HepG2 (cell line): ENCODE data around the gene KIFC1. TPM values are rescaled to one million over a fixed set of nuclear protein-coding genes. Genes with fewer than 3 reads are reported as not detected.
A peak's percentile ranks its signal among the peaks of the same experiment; 100 is the strongest.

Source experiments
- ATM ChIP-seq: fragments of 450-650 bp; IDR thresholded peaks from 2 replicates; pipeline ENCODE4 v1.7.1; 2017; ENCODE audit warnings: mild to moderate bottlenecking, borderline replicate concordance
- BCLAF1 ChIP-seq: fragments of 450-650 bp; IDR thresholded peaks from 2 replicates; pipeline ENCODE4 v1.6.1; 2017; ENCODE audit warnings: mild to moderate bottlenecking
- CBX1 ChIP-seq: IDR thresholded peaks from one replicate; pipeline ENCODE4 v1.6.1; 2016; ENCODE audit warnings: antibody characterized with exemption, low read depth
- E2F5 ChIP-seq: sonication (generic); formaldehyde crosslinking; conservative IDR thresholded peaks from 2 replicates; pipeline ENCODE4 v1.4.0; 2020; ENCODE audit warnings: missing genetic modification reagents
- GABPA ChIP-seq, 2 experiments: IDR thresholded peaks; 2 replicates each; pipeline ENCODE4 v1.6.1; 2011 to 2016; ENCODE audit warnings: low read depth in 2 of 2, low read length in 1 of 2, missing biosample characterization in 1 of 2, missing genetic modification characterization in 1 of 2
- JDP2 ChIP-seq: sonication (generic); formaldehyde crosslinking; IDR thresholded peaks from 2 replicates; pipeline ENCODE4 v1.8.1; 2022; ENCODE audit warnings: missing genetic modification reagents, borderline replicate concordance
- KLF11 ChIP-seq: IDR thresholded peaks from 2 replicates; pipeline ENCODE4 v1.6.1; 2016; ENCODE audit warnings: missing compliant biosample characterization
- MXD1 ChIP-seq: sonication (generic); formaldehyde crosslinking; IDR thresholded peaks from 2 replicates; pipeline ENCODE4 v1.4.0; 2020; ENCODE audit warnings: mild to moderate bottlenecking, missing genetic modification reagents
- SMC3 ChIP-seq: IDR thresholded peaks from 2 replicates; pipeline ENCODE4 v1.6.1; 2011; ENCODE audit warnings: low read length, improper control_type of control experiment
- SRSF1 ChIP-seq: fragments of 200-400 bp; formaldehyde crosslinking; optimal IDR thresholded peaks from 2 replicates; pipeline ENCODE3; 2017; ENCODE audit warnings: mild to moderate bottlenecking, low read depth, low read length, moderate library complexity
- ZNF274 ChIP-seq: sonication (generic); formaldehyde crosslinking; IDR thresholded peaks from 2 replicates; pipeline ENCODE4 v1.5.1; 2020; ENCODE audit warnings: mild to moderate bottlenecking, missing genetic modification reagents
- ZNF33A ChIP-seq: sonication (generic); formaldehyde crosslinking; IDR thresholded peaks from 2 replicates; pipeline ENCODE4 v1.5.1; 2020; ENCODE audit warnings: missing genetic modification reagents, mild to moderate bottlenecking, moderate library complexity, borderline replicate concordance
- ZNF503 ChIP-seq: sonication (generic); formaldehyde crosslinking; IDR thresholded peaks from 2 replicates; pipeline ENCODE4 v1.4.0; 2020; ENCODE audit warnings: missing genetic modification reagents
- ZNF510 ChIP-seq: sonication (generic); formaldehyde crosslinking; IDR thresholded peaks from 2 replicates; pipeline ENCODE4 v1.4.0; 2020; ENCODE audit warnings: low read depth, mild to moderate bottlenecking, missing genetic modification reagents
- ZNF788 ChIP-seq: sonication (generic); formaldehyde crosslinking; IDR thresholded peaks from 2 replicates; pipeline ENCODE4 v1.5.0; 2020; ENCODE audit warnings: mild to moderate bottlenecking, missing genetic modification reagents, borderline replicate concordance
- polyA plus RNA-seq, 8 experiments: library from polyadenylated mRNA; depleted of rRNA in 3 of 8; stranded (reverse) in 7 of 8; unstranded in 1 of 8; fragments of >200 nt; fragmentation: Illumina TruSeq in 4 of 8; extraction: Trizol in 4 of 8; gene quantifications; 2 replicates each; pipeline versions ENCODE4 v1.2.1 to v1.2.3, GENCODE V29; 2011 to 2016; ENCODE audit warnings: low read depth in 4 of 8, missing spikeins in 1 of 8, mixed read lengths in 1 of 8; ENCODE audit not compliant: insufficient read depth in 1 of 8
- total RNA-seq, 5 experiments: library from RNA; depleted of rRNA; stranded (reverse); fragments of >200 nt; fragmentation: Illumina TruSeq; extraction: Trizol; gene quantifications; 2 replicates each; pipeline ENCODE4 v1.2.3, GENCODE V29; 2016; ENCODE audit warnings: low read depth in 1 of 5
- TF ChIP-seq, protein P1 (sequence below): sonication (generic); formaldehyde crosslinking; IDR thresholded peaks from 2 replicates; pipeline ENCODE4 v1.4.0; 2020; ENCODE audit warnings: missing genetic modification reagents, borderline replicate concordance

The KIFC1 gene
- total and polyA plus RNA-seq, 2 of the 13 experiments (the other 11 are each of a cell fraction or from before 2014, with no cell fraction given) = 25.0 to 45.5 TPM

DNA sequence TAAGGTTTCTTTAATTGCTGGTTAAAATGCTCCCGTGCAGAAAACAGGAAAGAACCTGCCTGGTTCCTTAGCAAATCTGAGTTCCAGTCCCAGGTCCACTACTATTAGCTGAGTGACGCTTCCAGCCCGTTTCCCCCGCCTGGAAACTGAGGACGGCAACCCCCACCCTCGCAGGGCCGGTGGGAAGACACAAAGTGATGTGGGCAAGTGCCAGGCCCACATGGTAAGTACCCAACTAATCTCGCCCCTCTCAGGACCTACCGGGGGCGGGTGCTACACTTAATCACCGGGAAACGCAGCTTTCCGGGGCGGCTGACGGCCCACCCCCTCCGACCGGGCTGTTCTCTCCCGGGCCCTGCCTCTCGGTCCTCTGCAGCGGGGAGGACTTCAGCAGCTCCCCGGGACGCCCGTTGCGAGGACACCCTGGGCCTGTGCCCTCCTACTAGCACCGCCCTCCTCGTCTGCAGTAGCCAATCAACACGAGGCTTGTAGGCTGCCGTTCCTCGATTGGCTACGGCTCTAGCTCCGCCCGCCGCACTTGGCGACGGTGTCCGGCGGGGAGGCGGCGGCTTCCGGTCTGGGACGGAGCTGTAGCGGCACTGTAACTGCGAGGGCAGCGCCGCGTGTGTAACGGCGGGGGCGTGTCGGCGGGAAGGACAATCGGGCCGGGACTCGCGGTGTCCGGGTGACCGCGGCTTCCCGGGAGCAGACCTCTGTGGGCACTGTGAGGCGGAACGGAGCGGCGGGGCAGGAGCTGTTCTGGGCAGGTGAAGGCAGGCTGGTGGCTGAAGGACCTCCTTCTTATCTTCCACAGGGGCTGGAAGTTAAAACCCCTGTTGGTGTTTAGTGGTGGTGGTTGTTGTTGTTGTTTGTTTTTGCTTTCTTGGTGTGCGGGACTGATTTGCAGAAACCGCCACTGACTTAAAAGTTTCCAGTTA is 62.7 kb downstream of the KIFC1 start, which contains the start of gene ZBTB9 (continued):
- 0 out of 2 replicates have a peak, but pooled peaks have one; percentile 44 for TF ChIP-seq JDP2
- no peak for TF ChIP-seq SMC3
- no peak for TF ChIP-seq ZNF33A (CRISPR knock-in tag)
- TF ChIP-seq BCLAF1 = no peak
- TF ChIP-seq ZNF788 (CRISPR knock-in tag) = peak; percentile 92; the same call in 1 of the 2 replicates
- TF ChIP-seq ATM = no peak
- peak; percentile 100 for TF ChIP-seq GABPA (IDR thresholded peaks at IDR 0.05; ENCODE audit: low read depth, low read length)
- TF ChIP-seq GABPA (CRISPR knock-in tag; IDR thresholded peaks at IDR 0.05; ENCODE audit: low read depth) = peak; percentile 96
- peak; percentile 98; the same call in 1 of the 2 replicates for TF ChIP-seq MXD1 (CRISPR knock-in tag)
- no peak for TF ChIP-seq ZNF274
- TF ChIP-seq, protein P1, sequence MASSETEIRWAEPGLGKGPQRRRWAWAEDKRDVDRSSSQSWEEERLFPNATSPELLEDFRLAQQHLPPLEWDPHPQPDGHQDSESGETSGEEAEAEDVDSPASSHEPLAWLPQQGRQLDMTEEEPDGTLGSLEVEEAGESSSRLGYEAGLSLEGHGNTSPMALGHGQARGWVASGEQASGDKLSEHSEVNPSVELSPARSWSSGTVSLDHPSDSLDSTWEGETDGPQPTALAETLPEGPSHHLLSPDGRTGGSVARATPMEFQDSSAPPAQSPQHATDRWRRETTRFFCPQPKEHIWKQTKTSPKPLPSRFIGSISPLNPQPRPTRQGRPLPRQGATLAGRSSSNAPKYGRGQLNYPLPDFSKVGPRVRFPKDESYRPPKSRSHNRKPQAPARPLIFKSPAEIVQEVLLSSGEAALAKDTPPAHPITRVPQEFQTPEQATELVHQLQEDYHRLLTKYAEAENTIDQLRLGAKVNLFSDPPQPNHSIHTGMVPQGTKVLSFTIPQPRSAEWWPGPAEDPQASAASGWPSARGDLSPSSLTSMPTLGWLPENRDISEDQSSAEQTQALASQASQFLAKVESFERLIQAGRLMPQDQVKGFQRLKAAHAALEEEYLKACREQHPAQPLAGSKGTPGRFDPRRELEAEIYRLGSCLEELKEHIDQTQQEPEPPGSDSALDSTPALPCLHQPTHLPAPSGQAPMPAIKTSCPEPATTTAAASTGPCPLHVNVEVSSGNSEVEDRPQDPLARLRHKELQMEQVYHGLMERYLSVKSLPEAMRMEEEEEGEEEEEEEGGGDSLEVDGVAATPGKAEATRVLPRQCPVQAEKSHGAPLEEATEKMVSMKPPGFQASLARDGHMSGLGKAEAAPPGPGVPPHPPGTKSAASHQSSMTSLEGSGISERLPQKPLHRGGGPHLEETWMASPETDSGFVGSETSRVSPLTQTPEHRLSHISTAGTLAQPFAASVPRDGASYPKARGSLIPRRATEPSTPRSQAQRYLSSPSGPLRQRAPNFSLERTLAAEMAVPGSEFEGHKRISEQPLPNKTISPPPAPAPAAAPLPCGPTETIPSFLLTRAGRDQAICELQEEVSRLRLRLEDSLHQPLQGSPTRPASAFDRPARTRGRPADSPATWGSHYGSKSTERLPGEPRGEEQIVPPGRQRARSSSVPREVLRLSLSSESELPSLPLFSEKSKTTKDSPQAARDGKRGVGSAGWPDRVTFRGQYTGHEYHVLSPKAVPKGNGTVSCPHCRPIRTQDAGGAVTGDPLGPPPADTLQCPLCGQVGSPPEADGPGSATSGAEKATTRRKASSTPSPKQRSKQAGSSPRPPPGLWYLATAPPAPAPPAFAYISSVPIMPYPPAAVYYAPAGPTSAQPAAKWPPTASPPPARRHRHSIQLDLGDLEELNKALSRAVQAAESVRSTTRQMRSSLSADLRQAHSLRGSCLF = 0 out of 2 replicates have a peak, but pooled peaks have one; percentile 2
- peak; percentile 96 for TF ChIP-seq SRSF1
- peak; percentile 93 for TF ChIP-seq KLF11 (CRISPR knock-in tag)
- TF ChIP-seq ZNF503 (CRISPR knock-in tag) = peak; percentile 67
- TF ChIP-seq ZNF510 = 0 out of 2 replicates have a peak, but pooled peaks have one; percentile 74
- TF ChIP-seq CBX1 = peak; percentile 97
- peak; percentile 89 for TF ChIP-seq E2F5
